K562 (cell line): ENCODE measurements around the gene LLGL1. TPM values are rescaled to one million over a fixed set of nuclear protein-coding genes. Genes with fewer than 3 reads are reported as not detected.

Experiments used
- ATAC-seq: fragments of 200-7000 bp; cut with Tn5 transposase; 3 replicates; pipeline ENCODE4 v1.9.1; 2020; ENCODE audit warnings: moderate library complexity
- BruUV-seq: library from RNA; stranded (reverse); fragments of 400-500 nt; replicated peaks from 2 replicates; lab custom pipeline; 2021; lab: Mats Ljungman, UMichigan
- CTCF ChIA-PET: fragments of 300-600 bp; formaldehyde crosslinking; extraction: SDS; loops from one replicate; lab custom pipeline; 2021; ENCODE audit warnings: low intra/inter-chr PET ratio; lab: Yijun Ruan, JAX
- POLR2A ChIA-PET: fragments of 300-600, 350-650 bp; sonication (Branson Sonifier 250); formaldehyde crosslinking; extraction: SDS; loops from one replicate; lab custom pipeline; 2021; ENCODE audit warnings: antibody characterized with exemption, inconsistent platforms; lab: Yijun Ruan, JAX
- DNase-seq, 4 experiments: peaks; one replicate each; pipeline versions ENCODE4 v3.0.0 to v3.0.0-alpha.2; 2011 to 2018; ENCODE audit warnings: low spot score in 3 of 4, mixed read lengths in 3 of 4; ENCODE audit errors: extremely low read depth in 1 of 4
- FAIRE-seq: peaks from 2 replicates; lab custom pipeline; 2011; peaks lifted over from hg19 to GRCh38; lab: Jason Lieb, UNC
- H2AFZ ChIP-seq: 2 replicates; pipeline ENCODE4 v1.6.0; 2011; ENCODE audit warnings: low read depth, low read length, control low read depth, inconsistent platforms
- H3K27ac ChIP-seq: fragments of 200-600 bp; 3 replicates; pipeline ENCODE4 v1.8.0; 2011; ENCODE audit warnings: low read depth, mild to moderate bottlenecking, control low read depth, inconsistent platforms, low read length, moderate library complexity, mixed read lengths; ENCODE audit errors: extremely low read depth
- H3K27me3 ChIP-seq, 2 experiments: fragments of 300-600 bp in 1 of 2; 2 replicates in 1 of 2; 3 replicates in 1 of 2; pipeline versions ENCODE4 v1.6.0 to v1.8.0; 2011; ENCODE audit warnings: inconsistent platforms in 2 of 2, low read length in 2 of 2, mild to moderate bottlenecking in 1 of 2, mixed read lengths in 1 of 2, moderate library complexity in 1 of 2; ENCODE audit not compliant: control insufficient read depth in 2 of 2, insufficient read depth in 2 of 2
- H3K36me3 ChIP-seq: fragments of 300-600 bp; 3 replicates; pipeline ENCODE4 v1.8.0; 2011; ENCODE audit warnings: mild to moderate bottlenecking, low read length, inconsistent platforms; ENCODE audit not compliant: control insufficient read depth, insufficient read depth
- H3K4me1 ChIP-seq, 2 experiments: fragments of 200-600 bp in 1 of 2; replicated peaks in 1 of 2; 2 replicates in 1 of 2; 3 replicates in 1 of 2; pipeline versions ENCODE4 v1.5.1 to v1.8.0; 2011; ENCODE audit warnings: inconsistent platforms in 2 of 2, low read length in 2 of 2, mild to moderate bottlenecking in 1 of 2, mixed read lengths in 1 of 2, moderate library complexity in 1 of 2; ENCODE audit not compliant: control insufficient read depth in 2 of 2, insufficient read depth in 2 of 2
- H3K4me2 ChIP-seq: 2 replicates; pipeline ENCODE4 v1.6.1; 2011; ENCODE audit warnings: low read length, control low read depth, inconsistent platforms, mixed read lengths; ENCODE audit not compliant: insufficient read depth
- H3K4me3 ChIP-seq: fragments of 200-600 bp; sonication (generic), shearing (Covaris generic); 2 replicates; pipeline ENCODE4 v1.5.1; 2016; ENCODE audit warnings: control low read depth, inconsistent platforms
- H3K79me2 ChIP-seq: fragments of 200-600 bp; 3 replicates; pipeline ENCODE4 v1.8.0; 2011; ENCODE audit warnings: low read length, inconsistent platforms; ENCODE audit not compliant: control insufficient read depth, insufficient read depth
- H3K9ac ChIP-seq, 2 experiments: 2 replicates each; pipeline versions ENCODE4 v1.6.0 to v1.6.1; 2011; ENCODE audit warnings: low read depth in 2 of 2, low read length in 2 of 2, control low read depth in 1 of 2, inconsistent platforms in 1 of 2, mild to moderate bottlenecking in 1 of 2, mixed read lengths in 1 of 2; ENCODE audit not compliant: insufficient read depth in 1 of 2
- H3K9me1 ChIP-seq: one replicate; pipeline ENCODE4 v1.6.0; 2011; ENCODE audit warnings: inconsistent platforms, mild to moderate bottlenecking, low read length, moderate library complexity; ENCODE audit not compliant: control insufficient read depth, insufficient read depth
- H3K9me3 ChIP-seq: replicated peaks from 2 replicates; pipeline ENCODE4 v1.5.1; 2011; ENCODE audit warnings: low read depth, low read length, inconsistent platforms; ENCODE audit not compliant: control insufficient read depth, insufficient read depth
- H4K20me1 ChIP-seq: replicated peaks from 2 replicates; pipeline ENCODE4 v1.6.1; 2011; ENCODE audit warnings: low read length, inconsistent platforms, mixed read lengths; ENCODE audit not compliant: control insufficient read depth, insufficient read depth
- AFF4 ChIP-seq: sonication (generic); formaldehyde crosslinking; IDR thresholded peaks from 2 replicates; pipeline ENCODE4 v1.8.0; 2023; ENCODE audit warnings: mild to moderate bottlenecking, missing genetic modification reagents
- BRD4 ChIP-seq: fragments of 200-600 bp; sonication (generic); IDR thresholded peaks from 2 replicates; pipeline ENCODE4 v1.6.1; 2017; ENCODE audit warnings: inconsistent platforms
- CREBBP ChIP-seq: IDR thresholded peaks from one replicate; pipeline ENCODE4 v1.6.1; 2012; ENCODE audit warnings: low read depth, mild to moderate bottlenecking, control low read depth, inconsistent platforms, low read length
- ETS2 ChIP-seq: IDR thresholded peaks from 2 replicates; pipeline ENCODE4 v1.6.1; 2016; ENCODE audit warnings: borderline replicate concordance, missing genetic modification characterization, mild to moderate bottlenecking, moderate library complexity, missing compliant biosample characterization; ENCODE audit not compliant: poor library complexity, severe bottlenecking
- HDAC3 ChIP-seq: fragments of 450-650 bp; IDR thresholded peaks from 2 replicates; pipeline ENCODE4 v1.6.1; 2018; ENCODE audit warnings: borderline replicate concordance, mild to moderate bottlenecking, moderate library complexity; ENCODE audit not compliant: partially characterized antibody
- KAT2B ChIP-seq: IDR thresholded peaks from one replicate; pipeline ENCODE4 v1.6.1; 2012; ENCODE audit warnings: low read depth, mild to moderate bottlenecking, control low read depth, inconsistent platforms, low read length, moderate library complexity
- MTF1 ChIP-seq: fragments of 250-450 bp; sonication (Bioruptor Pico); IDR thresholded peaks from 2 replicates; pipeline ENCODE4 v1.9.0; 2021; ENCODE audit warnings: moderate library complexity, mild to moderate bottlenecking, inconsistent platforms, borderline replicate concordance
- PRDM10 ChIP-seq: fragments of 450-650 bp; IDR thresholded peaks from 2 replicates; pipeline ENCODE4 v1.6.1; 2018; ENCODE audit not compliant: partially characterized antibody
- RNF2 ChIP-seq: sonication (generic); IDR thresholded peaks from 2 replicates; pipeline ENCODE4 v1.6.1; 2016
- SAFB ChIP-seq: fragments of 200-400 bp; formaldehyde crosslinking; IDR thresholded peaks from 2 replicates; pipeline ENCODE4 v1.6.1; 2017; ENCODE audit warnings: low read depth, low read length, borderline replicate concordance
- SAFB2 ChIP-seq: fragments of 200-400 bp; formaldehyde crosslinking; IDR thresholded peaks from 2 replicates; pipeline ENCODE4 v1.6.1; 2018; ENCODE audit warnings: borderline replicate concordance, low read length, low read depth, moderate library complexity; ENCODE audit not compliant: severe bottlenecking
- ZKSCAN8 ChIP-seq: fragments of 200-800 bp; sonication (Bioruptor generic); IDR thresholded peaks from 2 replicates; pipeline ENCODE4 v1.6.1; 2016; ENCODE audit warnings: missing genetic modification characterization, missing compliant biosample characterization
- ZNF408 ChIP-seq: fragments of 250-450 bp; sonication (Bioruptor Pico); IDR thresholded peaks from 2 replicates; pipeline ENCODE4 v1.4.0; 2020; ENCODE audit warnings: low read depth, mild to moderate bottlenecking, moderate library complexity
- WGBS: fragments of 100-300 bp; shearing (Covaris generic); methylation state at CpG from one replicate; pipeline ENCODE4 v1.1.6; 2016; ENCODE audit warnings: low coverage, mixed read lengths; ENCODE audit not compliant: insufficient coverage; ENCODE audit errors: missing lambda C conversion rate; 5-methylcytosine and 5-hydroxymethylcytosine counted together
- in situ Hi-C: fragments of 300-500 bp; cut with MboI; formaldehyde crosslinking; loops from 4 replicates; pipeline ENCODE4 v1.15.0; 2018; ENCODE audit warnings: inconsistent platforms, mixed read lengths
- intact Hi-C: fragments of 100-400 bp; cut with micrococcal nuclease; formaldehyde crosslinking; loops from 2 replicates; pipeline ENCODE4 v1.14.2; 2022
- polyA plus RNA-seq, 8 experiments: library from polyadenylated mRNA; depleted of rRNA in 4 of 8; stranded (reverse) in 5 of 8; unstranded in 3 of 8; fragments of >200 nt; fragmentation: Nextera tagmentation in 2 of 8; fragmentation: Illumina TruSeq in 1 of 8; extraction: Ambion mirVana in 2 of 8; extraction: Trizol in 1 of 8; gene quantifications; 2 replicates each; pipeline versions ENCODE4 v1.2.1 to v1.2.3, GENCODE V29; 2011 to 2014; ENCODE audit warnings: inconsistent platforms in 1 of 8, missing spikeins in 1 of 8
- total RNA-seq, 7 experiments: library from RNA; depleted of rRNA in 6 of 7; stranded (reverse); fragments of >200 nt in 6 of 7; fragmentation: Illumina TruSeq in 2 of 7; extraction: Trizol in 2 of 7; gene quantifications; 2 replicates each; pipeline versions ENCODE4 v1.2.1 to v1.2.3, GENCODE V29; 2011 to 2021; ENCODE audit warnings: low replicate concordance in 1 of 7

Gene LLGL1
- total and polyA plus RNA-seq, 9 of the 15 experiments (the other 6 are each of a cell fraction or from before 2014, with no cell fraction given): 0.11 to 12.9 (median 5.3) TPM; not detected in 1

DNA sequence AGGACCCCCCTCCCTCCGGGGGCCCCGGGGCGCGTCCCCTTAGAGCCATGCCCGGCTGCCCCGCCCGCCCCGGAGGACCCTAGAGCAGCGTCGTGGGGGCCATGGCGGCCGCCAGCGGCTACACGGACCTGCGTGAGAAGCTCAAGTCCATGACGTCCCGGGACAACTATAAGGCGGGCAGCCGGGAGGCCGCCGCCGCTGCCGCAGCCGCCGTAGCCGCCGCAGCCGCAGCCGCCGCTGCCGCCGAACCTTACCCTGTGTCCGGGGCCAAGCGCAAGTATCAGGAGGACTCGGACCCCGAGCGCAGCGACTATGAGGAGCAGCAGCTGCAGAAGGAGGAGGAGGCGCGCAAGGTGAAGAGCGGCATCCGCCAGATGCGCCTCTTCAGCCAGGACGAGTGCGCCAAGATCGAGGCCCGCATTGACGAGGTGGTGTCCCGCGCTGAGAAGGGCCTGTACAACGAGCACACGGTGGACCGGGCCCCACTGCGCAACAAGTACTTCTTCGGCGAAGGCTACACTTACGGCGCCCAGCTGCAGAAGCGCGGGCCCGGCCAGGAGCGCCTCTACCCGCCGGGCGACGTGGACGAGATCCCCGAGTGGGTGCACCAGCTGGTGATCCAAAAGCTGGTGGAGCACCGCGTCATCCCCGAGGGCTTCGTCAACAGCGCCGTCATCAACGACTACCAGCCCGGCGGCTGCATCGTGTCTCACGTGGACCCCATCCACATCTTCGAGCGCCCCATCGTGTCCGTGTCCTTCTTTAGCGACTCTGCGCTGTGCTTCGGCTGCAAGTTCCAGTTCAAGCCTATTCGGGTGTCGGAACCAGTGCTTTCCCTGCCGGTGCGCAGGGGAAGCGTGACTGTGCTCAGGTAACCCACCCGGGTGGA lies 41.0 kb upstream of the LLGL1 start:
- FAIRE-seq (no peak), ATAC-seq (peak; percentile 9), DNase-seq (peak in 3 of 4 experiments; percentile 50 to 61 (median 59))
- in situ Hi-C loops: no loop called here
- peak overlapping the region; percentile 93 to 94 for H3K9ac ChIP-seq
- no peaks in the 10 kb centered on the region for H3K27me3 ChIP-seq
- H3K27ac ChIP-seq: peak overlapping the region; percentile 99
- no TSS peak for BruUV-seq
- ChIA-PET POLR2A (interaction anchor here (0.5 to 0.9 kb wide), 2 partner anchors 11 to 34 kb away, joined by 3 read pairs; no protein-coding TSS in a partner anchor), CTCF (interaction anchor here (1.1 kb wide), 1 partner anchor 43 kb away, joined by 4 read pairs; no protein-coding TSS in a partner anchor)
- peaks cover 36% of the 10 kb centered on the region; the same call in 2 of the 3 replicates for H3K36me3 ChIP-seq
- H3K9me3 ChIP-seq: no peaks in the 10 kb centered on the region
- peak overlapping the region; percentile 98; the same call in 1 of the 2 replicates for H2AFZ ChIP-seq
- intact Hi-C loops: no loop called here
- peaks cover 58% of the 10 kb centered on the region for H3K79me2 ChIP-seq
- peak overlapping the region; percentile 69 for H3K4me3 ChIP-seq
- H3K9me1 ChIP-seq: no peaks in the 10 kb centered on the region
- peak overlapping the region; percentile 95 for H3K4me2 ChIP-seq
- peaks cover 37% of the 10 kb centered on the region for H4K20me1 ChIP-seq
- H3K4me1 ChIP-seq: peaks cover 37 to 41% of the 10 kb centered on the region in 2 experiments
- WGBS: 0% methylated on average over 40 of the region's 92 CpGs
- TF ChIP-seq SAFB (0 out of 2 replicates have a peak, but pooled peaks have one; percentile 50), BRD4 (no peak), ETS2 (tag) (no peak), MTF1 (no peak), ZNF408 (CRISPR knock-in tag) (no peak), AFF4 (CRISPR knock-in tag) (peak; percentile 72; the same call in 1 of the 2 replicates), HDAC3 (no peak), PRDM10 (no peak), KAT2B (no peak), CREBBP (no peak), RNF2 (no peak), SAFB2 (no peak), ZKSCAN8 (CRISPR knock-in tag) (no peak)
